GM12864 (cell line): ENCODE measurements around the gene PLPP6.

Experiments used
- DNase-seq: peaks from one replicate; pipeline ENCODE4 v3.0.0-alpha.2; 2011; ENCODE audit warnings: low read depth
- H3K4me3 ChIP-seq: 2 replicates; pipeline ENCODE4 v1.5.1; 2011; ENCODE audit warnings: mild to moderate bottlenecking, low read depth, low read length, control low read depth
- TF ChIP-seq, protein P1 (sequence below): IDR thresholded peaks from 2 replicates; pipeline ENCODE4 v1.5.1; 2011; ENCODE audit warnings: low read depth, mild to moderate bottlenecking, moderate library complexity, low read length, control low read depth, inconsistent platforms; ENCODE audit errors: missing control alignments

PLPP6 gene

DNA sequence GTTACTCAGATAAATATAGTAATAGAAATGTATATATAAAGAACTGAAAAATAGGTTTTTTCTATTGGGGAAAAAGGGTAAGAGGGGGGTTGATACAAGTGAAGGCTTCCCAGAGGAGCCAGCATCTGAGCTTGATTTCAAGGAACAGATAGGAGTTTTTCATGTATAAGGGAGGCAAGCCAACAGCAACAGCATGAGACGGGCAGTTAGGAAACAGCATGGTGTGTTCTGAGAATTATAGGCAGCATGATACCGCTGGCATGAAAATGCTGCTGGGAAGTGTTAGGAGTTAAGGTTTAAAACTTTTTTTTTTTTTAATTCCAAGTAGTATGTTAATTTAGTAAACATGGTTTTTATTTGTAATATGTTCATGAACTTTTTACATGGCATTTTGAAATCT lies 26.9 kb downstream of the PLPP6 start:
- H3K4me3 ChIP-seq: no peak overlapping the region
- TF ChIP-seq, protein P1, sequence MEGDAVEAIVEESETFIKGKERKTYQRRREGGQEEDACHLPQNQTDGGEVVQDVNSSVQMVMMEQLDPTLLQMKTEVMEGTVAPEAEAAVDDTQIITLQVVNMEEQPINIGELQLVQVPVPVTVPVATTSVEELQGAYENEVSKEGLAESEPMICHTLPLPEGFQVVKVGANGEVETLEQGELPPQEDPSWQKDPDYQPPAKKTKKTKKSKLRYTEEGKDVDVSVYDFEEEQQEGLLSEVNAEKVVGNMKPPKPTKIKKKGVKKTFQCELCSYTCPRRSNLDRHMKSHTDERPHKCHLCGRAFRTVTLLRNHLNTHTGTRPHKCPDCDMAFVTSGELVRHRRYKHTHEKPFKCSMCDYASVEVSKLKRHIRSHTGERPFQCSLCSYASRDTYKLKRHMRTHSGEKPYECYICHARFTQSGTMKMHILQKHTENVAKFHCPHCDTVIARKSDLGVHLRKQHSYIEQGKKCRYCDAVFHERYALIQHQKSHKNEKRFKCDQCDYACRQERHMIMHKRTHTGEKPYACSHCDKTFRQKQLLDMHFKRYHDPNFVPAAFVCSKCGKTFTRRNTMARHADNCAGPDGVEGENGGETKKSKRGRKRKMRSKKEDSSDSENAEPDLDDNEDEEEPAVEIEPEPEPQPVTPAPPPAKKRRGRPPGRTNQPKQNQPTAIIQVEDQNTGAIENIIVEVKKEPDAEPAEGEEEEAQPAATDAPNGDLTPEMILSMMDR: no peak
- no peak for DNase-seq

DNA sequence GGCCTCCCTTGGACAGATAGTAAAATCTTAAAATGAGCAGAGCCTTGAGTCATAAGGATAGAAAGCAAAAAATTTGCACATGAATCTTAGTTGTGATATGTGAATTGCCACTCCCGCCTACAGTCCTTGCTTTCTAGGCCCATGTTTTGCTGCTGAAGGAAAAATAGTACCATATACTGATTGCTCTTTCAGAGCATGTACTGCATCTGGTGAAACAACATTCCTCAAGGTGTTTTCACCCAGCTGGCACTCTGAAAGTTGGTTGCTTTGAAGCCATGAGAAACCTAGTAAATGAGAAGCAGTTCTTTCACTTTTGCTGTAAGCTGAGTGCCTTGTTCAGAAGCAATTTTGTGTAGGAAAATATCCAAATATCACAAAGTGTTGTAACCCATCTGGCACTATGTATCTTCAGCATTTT lies 27.6 kb downstream of the PLPP6 start:
- DNase-seq: peak; percentile 44
- TF ChIP-seq, protein P1: no peak

DNA sequence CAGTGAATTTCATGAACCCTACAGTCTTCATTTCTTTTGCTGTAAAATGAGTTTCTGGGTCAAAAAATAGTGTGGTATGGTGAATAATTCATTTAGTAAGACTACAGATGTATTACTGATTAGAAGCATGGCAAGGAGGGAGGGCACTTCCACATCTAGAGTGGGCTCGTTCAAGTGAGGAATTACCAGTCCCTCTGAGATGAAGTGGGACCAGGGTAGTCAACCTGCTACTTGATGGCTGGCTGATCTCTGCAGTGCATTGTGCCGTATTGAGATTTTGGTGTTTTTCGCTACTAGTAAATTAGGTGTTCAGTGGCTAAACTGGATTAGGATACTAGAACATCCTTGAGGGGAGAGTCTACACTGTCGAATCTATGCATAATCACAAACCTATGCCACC lies 28.1 kb downstream of the PLPP6 start:
- peak overlapping the region; percentile 11; the same call in 1 of the 2 replicates for H3K4me3 ChIP-seq
- DNase-seq: no peak
- TF ChIP-seq, protein P1: no peak

More for the DNA sequence above, 27.6 kb downstream of the PLPP6 start:
- peak overlapping the region; percentile 11; the same call in 1 of the 2 replicates for H3K4me3 ChIP-seq

DNA sequence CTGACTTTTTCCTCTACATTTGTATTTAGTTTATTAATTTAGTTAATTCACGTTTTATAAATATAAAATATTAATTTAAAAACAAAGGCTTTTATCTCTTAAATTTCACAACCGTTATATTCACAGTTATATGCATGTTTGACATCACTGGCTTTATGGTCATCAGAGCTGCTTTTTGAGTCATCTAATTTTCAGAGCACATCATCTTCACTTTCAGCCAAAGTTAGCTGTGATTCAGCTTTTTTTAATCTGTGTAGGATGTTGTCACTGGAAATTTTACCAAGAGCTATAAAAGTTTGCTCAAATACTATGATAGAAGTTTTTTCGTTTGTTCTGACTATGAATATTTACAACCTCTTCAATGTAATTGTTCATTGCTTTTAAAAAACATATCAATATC lies 29.7 kb downstream of the PLPP6 start:
- no peak for DNase-seq
- TF ChIP-seq, protein P1: no peak
- H3K4me3 ChIP-seq: no peak overlapping the region

DNA sequence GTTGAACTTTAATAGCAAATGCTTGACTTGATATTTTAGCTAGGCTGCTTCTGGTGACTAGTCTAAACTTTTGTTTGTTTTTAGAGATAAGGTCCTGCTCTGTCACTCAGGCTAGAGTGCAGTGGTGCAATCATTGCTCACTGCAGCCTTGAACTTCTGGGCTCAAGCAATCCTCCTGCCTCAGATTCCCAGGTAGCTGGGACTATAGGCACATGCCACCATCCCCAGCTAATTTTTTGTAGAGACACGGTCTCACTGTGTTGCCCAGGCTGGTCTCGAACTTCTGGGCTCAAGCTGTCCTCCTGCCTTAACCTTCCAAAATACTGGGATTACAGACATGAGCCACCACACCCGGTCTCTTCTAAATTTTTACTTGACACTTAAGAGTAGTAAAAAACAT lies 38.0 kb downstream of the PLPP6 start:
- no peak overlapping the region for H3K4me3 ChIP-seq
- TF ChIP-seq, protein P1: no peak
- no peak for DNase-seq

DNA sequence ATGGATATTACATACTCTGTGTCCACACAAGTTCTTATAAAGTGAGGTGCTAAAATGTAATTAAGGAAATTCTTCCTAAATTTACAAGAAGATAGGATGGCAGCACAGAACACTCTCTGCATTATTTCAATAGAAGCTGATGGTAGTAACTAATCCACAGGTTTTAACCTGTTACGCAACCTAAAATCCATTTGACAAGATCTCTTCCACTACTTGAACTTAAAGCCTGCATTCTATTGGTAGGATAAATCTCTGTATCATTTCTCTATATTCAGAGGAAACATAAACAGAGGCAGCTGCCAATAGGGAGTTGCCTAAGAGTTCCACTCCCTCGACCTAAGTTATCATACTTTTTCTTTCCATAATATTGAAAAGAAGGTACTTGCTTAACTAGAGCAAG lies 38.8 kb downstream of the PLPP6 start:
- DNase-seq: no peak
- no peak overlapping the region for H3K4me3 ChIP-seq
- TF ChIP-seq, protein P1: no peak

DNA sequence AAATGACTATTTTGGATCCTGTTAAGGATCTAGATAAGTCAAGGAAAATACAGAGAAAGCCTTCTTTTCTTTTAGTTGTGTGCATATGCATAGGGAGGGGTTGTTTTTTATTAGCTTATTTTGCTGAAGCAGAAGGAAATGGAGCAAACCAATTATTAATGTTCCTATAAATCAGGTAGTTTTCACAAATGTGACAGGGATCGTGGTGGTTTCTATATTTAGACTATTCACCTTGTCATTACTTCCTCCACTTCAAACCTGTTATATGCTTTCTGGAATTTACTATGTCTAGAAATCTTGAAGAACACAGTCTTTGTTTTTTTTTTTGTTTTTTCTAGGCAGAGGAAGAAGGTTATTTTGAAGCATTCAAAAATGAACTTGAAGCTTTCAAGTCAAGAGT lies 39.4 kb downstream of the PLPP6 start:
- no peak for DNase-seq
- TF ChIP-seq, protein P1: no peak
- no peak overlapping the region for H3K4me3 ChIP-seq
